Peyer's patch (tissue), 4 donors: ENCODE measurements around the gene ATOH8.

Experiments used
- CTCF ChIP-seq, 6 experiments: fragments of 450-650 bp in 4 of 6; fragments of 200-600 bp in 2 of 6; sonication (generic) in 1 of 6; IDR thresholded peaks; one replicate each; pipeline ENCODE4 v1.5.1; 2017 to 2019; ENCODE audit warnings: antibody characterized with exemption in 6 of 6, mild to moderate bottlenecking in 3 of 6, moderate library complexity in 1 of 6
- POLR2A ChIP-seq, 2 donors: fragments of 450-650 bp; IDR thresholded peaks; one replicate each; pipeline ENCODE4 v1.5.1; 2017; ENCODE audit warnings: antibody characterized with exemption in 2 of 2, mild to moderate bottlenecking in 2 of 2, moderate library complexity in 2 of 2

DNA sequence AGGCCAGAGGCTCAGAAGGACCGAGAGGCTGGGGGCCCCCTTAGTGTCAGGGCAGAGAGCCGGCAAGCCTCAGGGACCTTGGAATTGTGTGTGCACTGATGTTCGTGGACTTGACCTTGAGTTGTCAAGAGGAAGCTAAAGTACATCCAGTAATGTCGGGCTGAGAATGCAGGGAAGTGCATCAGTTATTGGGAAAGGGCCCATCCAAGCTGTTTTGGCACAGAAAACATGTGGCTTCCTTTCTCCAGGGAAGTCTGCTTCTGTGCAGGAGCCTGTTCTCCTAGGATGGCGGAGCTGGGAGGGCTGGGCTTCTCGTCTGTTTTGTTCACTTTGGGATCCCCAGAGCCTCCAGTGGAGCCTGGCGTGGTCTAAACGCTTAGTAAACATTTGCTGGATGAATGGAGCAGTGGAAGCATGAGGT lies 23.7 kb downstream of the ATOH8 start:
- TF ChIP-seq POLR2A (IDR thresholded peaks at IDR 0.05) (no peak), CTCF (IDR thresholded peaks at IDR 0.05) (no peak)
